Measurements from ENCODE around the gene AMBRA1.

DNA sequence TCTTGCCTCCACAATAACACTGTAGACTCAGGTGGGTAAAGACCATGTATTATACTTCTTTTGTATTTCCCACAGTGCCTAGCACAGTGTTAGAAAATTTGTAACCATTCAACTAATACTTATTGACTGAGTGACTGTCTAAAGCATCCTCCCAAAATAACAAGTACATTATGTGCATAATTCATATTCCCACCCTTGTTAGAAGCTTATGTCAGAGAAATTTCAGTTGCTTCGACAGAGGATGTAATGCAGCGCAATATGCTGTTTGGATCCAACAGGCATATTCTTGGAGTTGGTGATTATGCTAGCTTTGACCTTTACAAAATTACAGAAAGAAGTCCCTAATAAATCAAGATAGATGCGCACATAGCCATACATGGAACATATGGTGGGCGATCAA, 53.0 kb downstream of the AMBRA1 start:
- no peak for TF ChIP-seq POLR2AphosphoS5 (IDR thresholded peaks at IDR 0.05)
- TF ChIP-seq, protein P1, sequence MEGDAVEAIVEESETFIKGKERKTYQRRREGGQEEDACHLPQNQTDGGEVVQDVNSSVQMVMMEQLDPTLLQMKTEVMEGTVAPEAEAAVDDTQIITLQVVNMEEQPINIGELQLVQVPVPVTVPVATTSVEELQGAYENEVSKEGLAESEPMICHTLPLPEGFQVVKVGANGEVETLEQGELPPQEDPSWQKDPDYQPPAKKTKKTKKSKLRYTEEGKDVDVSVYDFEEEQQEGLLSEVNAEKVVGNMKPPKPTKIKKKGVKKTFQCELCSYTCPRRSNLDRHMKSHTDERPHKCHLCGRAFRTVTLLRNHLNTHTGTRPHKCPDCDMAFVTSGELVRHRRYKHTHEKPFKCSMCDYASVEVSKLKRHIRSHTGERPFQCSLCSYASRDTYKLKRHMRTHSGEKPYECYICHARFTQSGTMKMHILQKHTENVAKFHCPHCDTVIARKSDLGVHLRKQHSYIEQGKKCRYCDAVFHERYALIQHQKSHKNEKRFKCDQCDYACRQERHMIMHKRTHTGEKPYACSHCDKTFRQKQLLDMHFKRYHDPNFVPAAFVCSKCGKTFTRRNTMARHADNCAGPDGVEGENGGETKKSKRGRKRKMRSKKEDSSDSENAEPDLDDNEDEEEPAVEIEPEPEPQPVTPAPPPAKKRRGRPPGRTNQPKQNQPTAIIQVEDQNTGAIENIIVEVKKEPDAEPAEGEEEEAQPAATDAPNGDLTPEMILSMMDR (IDR thresholded peaks at IDR 0.05) = no peak
- TF ChIP-seq POLR2A (IDR thresholded peaks at IDR 0.05) = no peak

All from upper lobe of left lung (tissue), 4 donors.